Kasumi-1 (cell line): ENCODE results near the gene PDK3.
A peak's percentile ranks its signal among the peaks of the same experiment; 100 is the strongest.

Source experiments
- DNase-seq, 2 experiments: peaks; one replicate each; lab custom pipeline; 2025; lab: John Stamatoyannopoulos, UW

Gene PDK3

DNA sequence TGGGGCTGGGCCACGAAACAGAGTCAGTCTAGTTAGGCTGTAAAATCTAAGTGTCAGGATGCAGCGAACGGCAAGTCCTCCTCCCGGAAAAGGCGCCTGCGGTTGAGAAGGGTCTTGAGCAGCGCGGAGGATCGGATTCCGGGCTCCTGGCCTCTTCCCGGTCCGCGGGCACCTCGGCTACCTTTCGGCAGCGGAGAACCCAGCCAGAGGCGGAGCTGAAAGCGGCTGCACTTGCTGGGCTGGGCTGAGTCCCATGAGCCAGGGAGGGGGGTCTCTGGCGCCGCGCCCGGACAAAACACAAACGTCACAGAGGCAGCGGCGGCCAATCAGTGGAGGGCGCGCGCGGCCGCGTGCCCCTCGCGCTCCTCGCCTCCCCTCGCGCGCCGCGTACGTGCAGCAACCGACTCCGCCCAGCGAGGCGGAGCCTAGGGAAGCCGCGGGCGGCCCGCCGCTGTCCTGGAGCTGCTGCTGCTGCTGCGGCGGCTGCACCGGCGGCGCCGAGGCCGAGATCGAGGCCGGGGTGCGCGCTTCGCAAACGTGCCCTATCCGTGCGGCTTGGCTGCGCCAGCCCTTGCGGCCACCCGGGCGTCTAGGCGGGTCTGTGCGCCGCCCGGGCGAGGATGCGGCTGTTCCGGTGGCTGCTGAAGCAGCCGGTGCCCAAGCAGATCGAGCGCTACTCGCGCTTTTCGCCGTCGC lies at the start of gene PDK3:
PDK3 (plus strand) TSS at position 451 of the 696 bp plus-strand sequence; CDS start at position 621, 170 bp downstream.
- peak; percentile 53 to 75 for DNase-seq

DNA sequence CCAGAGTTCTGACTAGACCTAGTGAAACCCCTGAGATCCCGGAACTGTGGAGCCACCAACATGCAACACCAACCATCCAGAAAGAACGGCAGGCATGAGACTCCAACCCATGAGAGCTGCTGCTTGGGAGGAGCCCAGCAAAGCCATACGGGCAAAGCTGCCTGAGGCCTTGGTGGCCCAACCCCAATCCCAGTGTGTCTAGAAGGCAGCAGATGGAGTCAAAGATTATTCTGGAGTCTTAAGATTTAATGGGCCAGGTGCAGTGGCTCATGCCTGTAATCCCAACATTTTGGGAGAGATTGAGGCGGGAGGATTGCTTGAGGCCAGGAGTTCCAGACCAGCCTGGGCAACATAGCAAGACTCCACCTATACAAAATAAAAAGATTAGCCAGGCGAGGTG lies 49.2 kb upstream of the PDK3 start:
- no peak for DNase-seq

DNA sequence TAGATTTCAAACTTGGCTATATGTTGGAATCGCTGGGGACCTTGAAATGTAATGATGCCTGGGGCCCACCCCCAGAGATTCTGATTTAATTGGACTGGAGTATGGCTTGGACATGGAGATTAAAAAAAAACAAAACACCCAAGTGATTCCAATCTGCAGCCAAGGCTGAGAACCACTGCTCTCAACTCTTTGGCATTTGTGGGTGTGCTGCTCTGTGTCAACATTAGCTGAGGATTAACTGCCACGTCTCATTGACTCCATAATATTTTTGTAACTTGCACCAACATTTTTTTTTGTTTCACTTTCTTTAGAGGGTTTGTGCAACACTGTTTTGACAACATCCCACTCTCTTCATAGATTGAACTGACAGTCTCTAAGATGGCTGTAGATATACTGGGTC lies 41.1 kb upstream of the PDK3 start:
- DNase-seq: no peak

DNA sequence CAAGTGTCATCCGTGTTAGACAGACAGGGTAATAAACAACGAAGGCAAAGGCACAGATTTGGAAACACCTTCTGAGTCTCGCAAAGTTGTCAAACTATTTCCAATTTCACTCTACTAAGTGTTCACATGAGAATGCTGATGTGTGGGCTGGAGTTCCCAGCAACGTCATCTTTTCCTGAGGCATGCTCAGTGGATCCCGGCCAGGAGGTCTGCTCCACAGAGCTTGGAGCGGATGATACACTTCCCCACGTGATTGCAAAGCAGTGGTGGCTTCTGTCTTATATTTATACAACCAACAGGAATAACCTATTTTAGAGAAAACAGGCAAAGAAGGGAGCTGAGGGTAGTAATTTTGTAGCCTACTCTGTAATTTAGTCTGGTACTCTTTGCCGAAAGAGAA lies 40.1 kb upstream of the PDK3 start:
- no peak for DNase-seq

DNA sequence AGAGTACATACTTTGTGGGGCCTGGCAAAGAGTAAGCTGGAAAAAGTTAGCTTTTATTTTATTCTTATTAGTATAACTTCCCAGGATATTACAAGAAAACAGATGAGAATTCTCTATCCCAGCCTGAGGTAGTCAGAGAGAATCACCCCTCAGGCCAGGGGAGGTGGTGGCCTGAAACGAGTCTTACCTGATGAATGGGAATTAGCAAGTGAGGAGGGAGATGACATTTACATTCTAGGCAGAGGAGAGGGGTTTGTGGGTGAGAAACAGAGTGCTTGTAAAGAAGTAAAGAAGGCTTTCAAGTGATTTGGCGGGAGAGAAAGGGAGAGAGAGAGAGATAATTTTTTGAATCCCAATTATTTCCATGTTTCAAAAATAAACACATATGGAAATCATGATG lies 39.3 kb upstream of the PDK3 start:
- no peak for DNase-seq

DNA sequence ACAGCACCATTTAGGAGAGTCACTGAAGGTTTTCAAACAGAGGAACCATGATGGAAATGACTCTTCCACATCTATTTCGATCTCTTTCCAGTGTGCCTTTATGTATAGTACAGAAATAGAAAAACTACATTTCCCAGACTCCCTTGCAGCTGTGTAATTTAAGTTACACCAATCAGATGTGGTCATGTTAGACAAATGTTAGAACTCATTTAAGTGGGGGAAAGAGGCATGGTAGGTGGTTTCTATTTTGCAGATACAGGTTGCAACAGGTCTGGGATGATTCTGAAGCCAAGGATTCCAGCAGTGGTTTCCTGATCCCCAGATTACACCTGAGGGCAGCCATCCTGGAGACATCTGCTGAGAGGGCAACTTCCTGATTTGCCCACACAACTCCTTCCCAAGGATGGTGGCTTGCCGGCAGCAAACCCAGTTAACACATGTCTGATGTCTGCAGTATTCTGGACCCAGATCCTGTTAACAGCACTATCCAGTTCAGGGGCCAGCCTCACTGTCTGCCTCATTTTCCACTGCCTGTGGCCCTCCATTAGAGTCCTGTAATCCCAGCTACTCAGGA lies 38.7 kb upstream of the PDK3 start:
- DNase-seq: peak in 1 of 2 experiments; percentile 1

DNA sequence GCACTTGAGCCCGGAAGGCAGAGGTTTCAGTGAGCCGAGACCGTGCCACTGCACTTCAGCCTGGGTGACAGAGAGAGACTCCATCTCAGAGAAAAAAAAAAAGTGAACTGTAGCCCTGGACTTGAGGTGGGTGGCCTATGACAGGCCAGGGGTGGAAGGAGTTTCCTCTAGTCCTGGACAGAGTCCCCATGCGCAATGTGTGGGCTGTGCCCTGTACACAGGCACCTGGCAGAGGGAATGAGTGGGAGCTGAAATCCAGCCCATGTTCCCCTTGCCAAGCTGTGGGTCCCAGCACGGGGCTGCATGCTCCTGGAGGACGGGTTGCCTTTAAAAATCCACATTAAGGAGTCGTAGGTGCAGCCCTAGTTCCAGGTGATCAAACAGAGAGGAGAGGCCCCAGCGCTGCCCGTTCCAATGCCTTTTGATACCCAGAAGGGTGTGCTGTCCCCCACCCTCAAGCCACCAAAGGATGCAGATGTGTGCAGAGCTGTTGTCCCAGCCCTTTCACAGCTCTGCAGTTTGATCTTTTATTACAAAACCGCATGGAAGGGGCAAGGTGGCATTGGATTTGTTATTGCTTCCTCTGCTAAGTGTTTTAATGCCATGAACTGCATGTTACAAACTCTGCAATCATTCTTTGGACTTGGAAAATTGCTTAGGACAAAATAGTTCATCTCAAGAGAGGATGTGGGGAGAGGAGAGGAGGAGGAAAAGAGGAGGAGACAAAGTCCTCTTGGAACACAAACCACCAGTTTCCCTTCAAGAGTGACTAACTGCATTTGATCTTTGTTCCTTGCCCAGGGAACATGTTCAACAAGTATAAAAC lies 38.0 kb upstream of the PDK3 start:
- DNase-seq: no peak

DNA sequence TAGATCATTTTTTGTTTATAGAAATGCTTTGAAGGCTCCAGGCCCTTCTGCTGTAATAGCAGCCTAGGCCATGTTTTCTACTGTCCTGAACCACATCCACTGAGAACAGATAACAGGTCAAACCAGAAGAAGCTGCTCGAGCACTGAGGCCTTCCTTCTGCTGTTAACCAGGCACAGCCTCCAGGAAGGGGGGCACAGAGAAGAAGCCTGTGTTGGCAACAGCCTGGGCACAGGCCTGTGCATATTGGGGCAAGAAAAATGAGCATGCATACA lies 37.4 kb upstream of the PDK3 start:
- DNase-seq: no peak

DNA sequence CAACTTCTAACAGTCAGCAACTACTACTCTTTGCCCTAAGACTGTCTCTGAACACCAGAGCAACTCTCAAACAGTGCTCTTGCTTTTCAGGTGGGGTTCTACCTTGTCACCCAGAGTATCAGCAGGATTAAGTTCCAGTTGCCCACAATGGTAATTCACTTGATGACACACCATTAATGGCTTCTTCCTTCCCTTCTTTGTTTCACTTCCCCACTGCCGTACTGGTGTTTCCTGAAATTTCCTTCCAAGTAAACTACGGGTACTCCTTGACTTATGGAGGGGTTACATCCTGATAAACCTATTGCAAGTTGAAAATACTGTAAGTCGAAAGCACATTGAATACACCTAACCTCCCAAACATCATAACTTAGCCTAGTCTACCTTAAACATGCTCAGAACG lies 36.6 kb upstream of the PDK3 start:
- DNase-seq: no peak

DNA sequence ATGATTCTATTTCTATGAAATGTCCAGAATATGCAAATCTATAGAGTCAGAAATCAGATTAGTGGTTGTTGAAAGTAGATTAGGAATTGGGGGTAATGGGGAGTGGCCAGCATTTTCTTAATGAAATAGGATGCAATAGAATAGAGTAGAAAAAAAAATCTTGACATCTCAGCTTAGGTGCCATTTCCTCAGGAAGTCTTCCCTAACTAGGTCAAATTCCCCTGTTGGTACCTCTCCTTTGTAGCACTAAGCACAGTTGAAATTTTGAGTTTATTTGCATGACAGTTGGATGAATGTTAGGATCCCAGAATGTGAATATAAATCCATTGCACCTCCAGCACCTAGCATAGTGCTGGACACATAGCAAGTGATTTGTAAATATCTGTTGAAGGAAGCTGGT lies 30.0 kb upstream of the PDK3 start:
- DNase-seq: no peak

DNA sequence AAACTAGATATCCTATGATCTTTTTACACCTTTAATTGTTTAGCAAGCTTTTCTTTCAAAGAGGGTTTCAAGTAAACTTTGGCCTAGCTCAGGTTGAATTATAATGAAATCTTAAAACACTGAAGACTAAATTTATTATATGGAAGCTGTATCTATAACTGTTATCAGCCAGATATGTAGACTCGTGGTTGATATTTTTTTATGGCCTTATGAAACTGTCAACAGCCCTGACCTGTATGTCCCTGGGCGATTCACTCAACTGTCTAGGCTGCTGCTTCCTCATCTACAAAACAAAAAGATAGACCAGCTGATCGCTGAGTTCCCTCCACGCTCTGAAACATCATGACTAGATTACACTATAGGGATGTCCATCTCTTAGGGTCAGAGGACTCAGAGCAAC lies 21.2 kb upstream of the PDK3 start:
- no peak for DNase-seq

DNA sequence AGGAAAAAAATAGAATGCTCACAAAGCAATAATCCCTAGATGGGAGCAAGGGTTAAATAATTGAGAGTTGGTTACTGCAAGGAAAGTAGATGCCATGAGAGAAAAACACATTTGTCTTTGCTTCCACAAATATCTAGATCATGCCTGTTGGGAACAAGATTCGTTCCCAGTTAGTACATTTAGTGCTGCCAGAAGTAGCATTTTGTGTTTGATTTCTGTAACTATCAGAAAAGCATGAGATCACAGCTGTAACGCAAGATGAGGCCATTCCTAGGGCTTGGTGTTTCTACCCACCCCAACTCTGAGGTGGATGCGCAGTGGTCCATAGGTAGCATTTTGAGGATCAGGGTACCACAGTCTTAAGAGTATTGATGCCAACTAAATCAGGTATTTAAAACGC lies 20.4 kb upstream of the PDK3 start:
- DNase-seq: no peak

DNA sequence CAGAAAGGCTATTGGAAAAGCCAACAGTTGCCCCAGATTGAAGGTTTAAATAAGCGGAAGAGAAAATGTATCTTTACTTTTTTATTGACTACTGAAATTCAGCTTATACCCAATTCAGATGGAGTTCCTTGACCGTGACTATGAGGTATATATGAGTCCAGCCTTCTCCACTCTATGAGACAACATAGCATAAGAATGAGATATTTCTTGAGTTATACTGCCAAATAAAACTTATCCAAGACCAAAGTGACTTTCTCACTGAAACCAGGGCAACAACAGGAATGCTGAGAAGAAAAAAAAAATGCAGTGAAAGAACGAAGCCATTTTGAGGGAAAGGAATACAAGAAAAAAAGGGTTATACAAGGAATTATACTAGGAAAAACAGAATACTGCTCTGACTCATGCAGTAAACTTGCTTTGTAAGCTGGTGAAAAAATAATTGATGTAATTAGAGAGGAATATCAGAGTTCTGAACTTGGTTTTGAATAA lies 16.3 kb upstream of the PDK3 start:
- no peak for DNase-seq

DNA sequence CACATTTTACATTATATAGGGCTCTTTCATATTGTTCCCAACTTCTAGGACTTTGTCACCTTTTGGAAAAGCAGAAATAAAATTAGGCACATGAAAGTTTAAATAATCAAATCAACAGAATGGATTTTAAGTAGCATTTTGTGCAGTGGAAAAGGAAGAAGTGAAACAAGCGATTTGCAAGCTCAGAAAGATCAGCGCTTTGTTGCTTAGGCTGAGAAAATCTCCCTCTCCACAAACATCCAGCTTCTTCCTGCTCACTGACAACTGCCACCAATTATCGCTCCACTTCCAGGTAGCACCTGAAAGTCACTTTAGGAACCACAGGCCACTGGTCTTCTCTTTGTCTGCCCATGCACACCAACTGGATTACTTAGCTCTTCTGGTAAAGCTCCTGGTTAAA lies 2.0 kb upstream of the PDK3 start:
- no peak for DNase-seq

DNA sequence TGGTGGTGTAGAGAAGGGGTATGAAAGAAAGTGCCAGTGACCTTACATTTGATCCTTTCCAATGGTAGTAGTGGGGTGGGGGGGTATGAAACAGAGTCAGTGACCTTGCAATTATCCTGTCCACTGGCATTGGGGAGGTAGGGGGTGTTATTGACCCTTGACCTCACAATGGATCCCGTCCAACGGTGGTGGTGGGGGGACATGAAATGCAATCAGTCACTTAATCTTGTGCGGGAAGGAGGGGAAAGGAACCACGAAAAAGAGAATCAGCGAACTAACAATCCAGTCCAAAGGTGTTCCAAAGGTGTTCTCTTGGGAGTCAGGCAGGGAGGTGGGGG lies 619 bp upstream of the PDK3 start:
- DNase-seq: no peak

DNA sequence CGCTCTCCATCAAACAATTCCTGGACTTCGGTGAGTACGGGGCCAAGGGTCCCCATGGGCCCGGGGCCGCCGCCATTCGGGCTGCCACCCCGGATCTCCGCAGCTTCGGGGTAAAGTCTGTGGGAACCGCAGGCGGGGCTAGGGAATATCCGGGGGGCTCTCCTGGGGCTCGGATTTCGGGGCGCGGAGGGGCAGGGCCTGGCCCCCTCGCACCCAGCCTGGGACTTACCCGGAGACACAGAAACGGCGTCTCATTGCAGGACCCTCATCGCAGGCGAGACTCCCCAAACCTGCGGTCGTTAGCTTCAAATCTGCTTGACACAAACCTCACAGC lies 413 bp downstream of the PDK3 start:
- DNase-seq: no peak

DNA sequence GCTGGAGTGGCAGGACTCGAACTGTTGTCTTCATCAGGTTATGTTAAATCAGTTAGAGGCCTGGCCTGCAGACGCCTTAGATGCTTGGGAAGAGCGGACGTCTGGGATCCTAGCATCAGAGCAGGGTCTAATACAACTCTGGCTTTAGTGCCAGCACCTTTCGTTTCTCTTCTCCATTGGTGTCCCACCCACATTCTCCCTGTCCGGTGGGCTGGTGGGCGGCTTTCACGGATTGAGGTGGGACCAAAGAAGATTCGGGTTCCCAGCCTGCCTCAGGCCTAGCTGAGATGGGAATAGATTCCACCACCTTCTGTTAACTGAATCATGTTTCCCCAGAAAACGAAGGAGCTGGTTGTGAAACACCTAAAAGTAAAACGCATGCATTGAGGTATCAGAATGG lies 939 bp downstream of the PDK3 start:
- no peak for DNase-seq

DNA sequence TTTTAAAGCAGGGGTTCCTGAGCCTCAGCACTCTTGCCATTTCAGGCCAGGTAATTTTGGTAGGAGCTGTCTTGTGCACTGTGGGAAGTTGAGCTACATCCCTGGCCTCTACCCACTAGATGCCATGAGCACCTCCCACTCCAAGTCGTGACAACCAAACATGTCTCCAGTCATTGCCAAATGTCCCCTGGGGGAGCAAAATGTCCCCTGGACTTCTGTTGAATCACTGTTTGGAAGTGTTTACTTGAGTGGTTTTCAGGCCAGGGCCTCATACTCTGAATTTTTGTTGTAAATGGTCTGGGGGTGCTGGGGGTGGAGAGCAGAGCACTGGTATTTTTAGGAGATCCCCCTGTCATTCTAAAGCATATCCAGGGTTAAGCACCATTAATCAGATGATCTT lies 3.2 kb downstream of the PDK3 start:
- no peak for DNase-seq

DNA sequence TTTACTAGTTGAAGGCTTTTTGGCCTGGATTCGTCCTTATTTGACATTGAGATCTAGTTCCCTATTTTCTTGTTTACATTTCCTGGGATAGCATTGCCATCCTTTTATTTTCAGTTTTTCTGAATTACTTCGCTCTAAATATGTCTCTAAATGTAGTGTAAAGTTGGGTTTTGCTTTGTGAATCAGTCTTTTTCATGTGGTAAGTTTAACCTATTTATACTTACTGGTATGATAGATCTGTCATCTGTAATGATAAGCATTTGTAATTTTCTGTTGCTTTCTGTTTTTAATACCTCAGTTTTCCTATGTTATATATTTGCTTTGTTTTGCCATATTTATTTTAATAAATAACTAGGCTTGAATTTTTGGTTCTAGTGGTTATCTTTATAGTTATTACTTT lies 6.7 kb downstream of the PDK3 start:
- DNase-seq: no peak

DNA sequence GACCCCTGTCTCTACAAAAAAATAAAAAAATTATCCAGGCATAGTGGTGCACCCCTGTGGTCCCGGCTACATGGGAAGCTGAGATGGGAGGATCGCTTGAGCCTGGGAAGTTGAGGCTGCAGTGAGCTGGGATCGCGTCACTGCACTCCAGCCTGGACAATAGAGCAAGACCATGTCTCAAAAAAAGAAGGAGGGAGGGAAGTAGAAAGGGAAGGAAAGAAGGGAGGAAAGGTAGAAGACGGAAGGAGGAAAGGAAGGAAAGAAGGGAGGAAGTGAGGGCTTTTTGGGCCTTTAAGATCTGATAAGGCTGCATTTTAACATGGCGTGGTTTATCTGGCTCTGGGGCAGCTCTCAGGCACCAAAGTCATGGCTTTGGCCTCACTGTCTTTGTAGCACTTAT lies 10.4 kb downstream of the PDK3 start:
- DNase-seq: no peak

DNA sequence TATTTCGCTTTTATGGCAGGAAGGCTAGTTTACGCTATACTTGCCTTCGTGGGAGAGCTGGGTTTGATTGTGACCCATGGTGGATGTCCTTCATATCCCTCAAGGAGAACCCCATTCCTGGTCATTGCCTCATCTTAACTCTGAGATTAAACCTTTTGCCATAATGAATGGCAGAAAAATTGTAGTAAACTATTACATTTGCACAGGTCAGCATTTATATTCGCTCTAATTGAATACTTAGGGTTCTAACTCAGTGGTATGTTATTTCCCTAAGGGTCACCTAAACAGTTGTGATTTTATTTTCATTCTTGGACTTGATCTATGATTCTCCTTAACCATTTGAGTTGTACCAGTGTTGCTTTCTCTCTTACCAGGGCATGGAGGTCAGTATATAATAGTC lies 13.4 kb downstream of the PDK3 start:
- no peak for DNase-seq

DNA sequence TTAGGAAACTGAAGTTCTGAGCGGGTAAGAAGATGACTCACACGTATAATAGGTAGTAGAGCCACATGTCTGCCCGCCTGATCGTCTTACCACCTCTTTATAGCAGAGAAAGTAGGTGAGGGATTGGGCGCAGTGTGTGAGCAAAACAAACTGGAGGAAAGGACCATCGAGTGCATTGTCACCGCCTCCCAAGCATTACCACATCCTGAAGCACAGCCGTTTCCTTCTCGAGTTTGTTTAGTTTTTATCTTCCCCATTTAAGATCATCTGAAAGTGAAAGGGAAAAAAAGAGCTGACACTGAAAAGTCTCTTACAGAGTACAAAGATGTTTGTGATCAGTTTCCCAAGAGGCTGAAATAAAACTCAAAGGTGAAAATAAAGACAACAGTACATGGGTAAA lies 14.8 kb downstream of the PDK3 start:
- peak; percentile 72 for DNase-seq

DNA sequence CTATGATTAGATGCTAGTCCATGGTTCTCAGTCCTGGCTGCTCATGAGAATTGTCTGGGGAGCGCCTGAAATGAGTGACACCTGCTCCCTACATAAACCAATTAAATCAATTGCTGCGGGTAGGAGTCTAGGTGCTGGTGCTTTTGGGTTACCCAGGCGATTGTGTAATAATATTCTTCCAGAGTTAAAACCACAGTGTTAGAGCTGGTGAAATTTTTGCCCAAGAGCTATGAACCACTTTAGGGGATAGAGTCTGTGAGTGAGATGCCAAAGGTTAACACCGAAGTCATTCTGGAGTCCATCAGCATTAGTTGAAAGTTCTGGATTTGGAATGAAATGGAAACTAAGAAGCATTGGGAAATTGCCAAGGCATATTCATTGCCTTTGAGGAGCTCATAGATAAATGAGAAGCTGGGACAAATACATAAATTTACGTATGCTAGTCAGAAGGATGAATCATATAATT lies 15.3 kb downstream of the PDK3 start:
- no peak for DNase-seq
